Esophagus (tissue), 2 donors: ENCODE measurements around the gene KLHL14. TPM values are rescaled to one million over a fixed set of nuclear protein-coding genes. Genes with fewer than 3 reads are reported as not detected.
"Not testable (repeated sequence)": the region's sequence is repeated elsewhere in the genome, so short reads cannot be mapped to it uniquely, and the experiment has no call there.

ENCODE experiments used
- H3K27ac ChIP-seq, 2 donors: one replicate each; pipeline ENCODE4 v1.5.1; 2013; ENCODE audit warnings: low read depth in 2 of 2, mild to moderate bottlenecking in 2 of 2, inconsistent platforms in 1 of 2, low read length in 1 of 2, moderate library complexity in 1 of 2
- H3K27me3 ChIP-seq, 2 donors: one replicate each; pipeline ENCODE4 v1.6.1; 2013; ENCODE audit warnings: low read length in 2 of 2, control low read depth in 1 of 2, mild to moderate bottlenecking in 1 of 2; ENCODE audit not compliant: insufficient read depth in 2 of 2, control insufficient read depth in 1 of 2
- H3K36me3 ChIP-seq, 2 donors: one replicate each; pipeline ENCODE4 v1.6.1; 2013; ENCODE audit warnings: low read length in 1 of 2; ENCODE audit not compliant: control insufficient read depth in 2 of 2, insufficient read depth in 2 of 2
- H3K4me1 ChIP-seq, 2 donors: one replicate each; pipeline ENCODE4 v1.6.1; 2013; ENCODE audit warnings: low read length in 1 of 2; ENCODE audit not compliant: control insufficient read depth in 2 of 2, insufficient read depth in 2 of 2
- H3K4me3 ChIP-seq, 2 donors: one replicate each; pipeline ENCODE4 v1.5.1; 2013; ENCODE audit warnings: low read length in 2 of 2, mild to moderate bottlenecking in 2 of 2, low read depth in 1 of 2, moderate library complexity in 1 of 2
- H3K9me3 ChIP-seq, 2 donors: one replicate each; pipeline ENCODE4 v1.6.1; 2013; ENCODE audit warnings: mild to moderate bottlenecking in 2 of 2, low read depth in 1 of 2, low read length in 1 of 2, moderate library complexity in 1 of 2; ENCODE audit not compliant: control insufficient read depth in 2 of 2, insufficient read depth in 1 of 2
- WGBS, 2 donors: extraction: QIAGEN DNeasy Blood & Tissue Kit; methylation state at CpG; one replicate each; pipeline ENCODE4 v1.1.7; 2013; 5-methylcytosine and 5-hydroxymethylcytosine counted together
- polyA plus RNA-seq, 2 donors: library from polyadenylated mRNA; stranded (reverse); fragments of 200-250 nt; gene quantifications; one replicate each; pipeline ENCODE4 v1.2.3, GENCODE V29; 2013
- donor health status: healthy with polysubstance abuse.
- donor health status: Bipolar disorder and iron deficiency.

The KLHL14 gene
- polyA plus RNA-seq, 2 donors: 0.09 to 0.16 TPM

DNA sequence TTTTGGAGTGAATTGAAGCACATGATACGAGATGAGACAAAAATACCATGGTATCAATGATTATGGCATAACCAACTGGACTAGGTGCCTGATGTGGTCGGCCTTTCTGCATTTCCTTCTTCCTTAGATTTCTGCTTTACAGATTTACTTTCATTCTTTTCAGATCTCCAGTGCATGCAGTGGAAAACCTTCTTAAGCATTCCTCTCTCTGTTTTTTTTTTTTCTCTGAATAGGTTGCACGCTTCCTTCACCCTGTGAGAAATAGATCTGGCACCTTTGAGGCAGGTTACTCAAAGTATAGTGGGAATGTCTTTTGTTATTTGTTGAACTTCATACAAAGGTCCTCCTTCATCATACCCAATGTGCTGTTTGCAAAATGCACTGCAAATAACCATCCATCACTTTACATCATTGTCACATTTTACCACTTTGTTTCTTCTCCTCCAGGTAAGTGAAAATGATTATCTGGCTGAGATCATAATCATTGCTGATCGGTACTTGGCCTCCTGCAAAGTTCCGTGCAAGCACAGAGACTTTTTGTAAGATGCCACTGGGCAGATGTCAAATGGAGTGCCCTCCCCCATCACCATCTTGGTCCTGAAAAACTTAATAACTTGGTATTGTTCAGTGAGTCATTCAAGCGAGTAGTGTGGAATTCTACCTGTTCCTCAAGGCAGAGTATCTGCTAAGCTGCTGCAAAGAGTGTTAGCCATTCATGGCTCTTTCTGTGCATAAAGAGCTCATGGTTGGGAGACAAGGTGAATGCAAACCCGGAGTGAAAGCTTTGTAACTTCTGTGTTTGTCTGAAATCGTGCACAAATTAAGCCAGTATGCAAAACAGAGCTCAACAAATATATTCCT is 30.0 kb upstream of the KLHL14 start:
- Histone ChIP-seq H3K4me3 (no peak overlapping the region), H3K27ac (no peak overlapping the region), H3K36me3 (no peaks in the 10 kb centered on the region), H3K4me1 (no peaks in the 10 kb centered on the region), H3K9me3 (no peaks in the 10 kb centered on the region), H3K27me3 (no peaks in the 10 kb centered on the region)
- 68 to 69% methylated on average over 8 of the region's 8 CpGs for WGBS, 2 donors

DNA sequence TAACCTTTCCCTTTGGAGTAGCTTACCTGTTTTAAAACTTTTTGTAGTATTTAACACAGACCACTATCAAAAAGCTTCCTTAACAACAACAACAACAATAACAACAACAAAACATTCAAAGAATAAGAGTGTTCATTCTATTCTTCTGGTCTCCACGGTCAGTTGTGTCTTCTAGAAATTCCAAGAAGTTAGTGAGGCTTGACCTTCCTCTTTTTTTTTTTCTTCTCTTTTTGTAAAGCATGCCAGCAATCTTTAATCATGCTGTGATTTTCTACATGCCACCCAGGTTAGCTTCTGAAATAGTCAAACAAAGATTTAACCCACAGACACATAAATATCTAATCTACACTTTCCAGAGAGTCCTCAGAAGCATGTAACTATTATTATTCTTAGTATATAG is 28.4 kb upstream of the KLHL14 start:
- 18 to 32% methylated on average over 1 of the region's 1 CpG for WGBS, 2 donors
- Histone ChIP-seq H3K36me3 (no peaks in the 10 kb centered on the region), H3K4me1 (no peaks in the 10 kb centered on the region), H3K9me3 (no peaks in the 10 kb centered on the region), H3K27ac (no peak overlapping the region), H3K27me3 (no peaks in the 10 kb centered on the region), H3K4me3 (no peak overlapping the region)

DNA sequence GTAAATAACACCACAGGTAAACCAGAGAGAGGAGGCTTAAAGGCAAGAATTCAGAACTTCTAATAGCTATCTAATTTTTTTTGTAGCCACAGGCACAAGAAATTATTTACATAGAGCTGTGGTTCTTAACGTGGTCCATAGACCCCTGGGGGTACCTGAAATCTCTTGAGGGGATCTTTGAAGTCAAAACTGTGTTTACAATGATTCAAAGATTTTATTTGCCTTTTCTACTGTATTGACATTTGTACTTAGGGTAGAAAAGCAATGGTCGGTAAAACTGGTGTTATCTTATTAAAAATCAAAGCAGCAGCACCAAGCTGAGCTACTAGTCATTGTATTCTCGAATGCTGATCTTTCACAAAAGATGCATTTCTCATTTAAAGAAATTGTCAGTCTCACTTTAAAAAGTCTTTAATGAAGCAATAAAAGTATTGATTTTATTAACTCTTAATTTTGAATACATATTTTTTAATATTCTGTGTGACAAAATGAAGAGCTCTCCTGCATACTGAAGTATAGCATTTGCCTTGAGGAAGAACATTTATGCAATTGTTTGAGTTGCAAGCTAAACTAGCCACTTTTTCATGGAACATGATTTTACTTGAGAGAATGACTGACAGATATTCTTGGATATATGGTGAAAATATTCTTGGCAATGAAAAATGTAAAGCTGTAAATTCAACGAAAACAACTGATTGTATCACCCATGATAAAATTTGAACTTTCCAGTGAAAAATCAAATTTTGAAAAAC is 25.6 kb upstream of the KLHL14 start:
- 60 to 69% methylated on average over 4 of the region's 4 CpGs for WGBS, 2 donors
- no peaks in the 10 kb centered on the region for H3K36me3 ChIP-seq
- H3K9me3 ChIP-seq: no peaks in the 10 kb centered on the region
- H3K4me3 ChIP-seq: no peak overlapping the region
- H3K27ac ChIP-seq: no peak overlapping the region
- no peaks in the 10 kb centered on the region for H3K4me1 ChIP-seq
- H3K27me3 ChIP-seq: no peaks in the 10 kb centered on the region

DNA sequence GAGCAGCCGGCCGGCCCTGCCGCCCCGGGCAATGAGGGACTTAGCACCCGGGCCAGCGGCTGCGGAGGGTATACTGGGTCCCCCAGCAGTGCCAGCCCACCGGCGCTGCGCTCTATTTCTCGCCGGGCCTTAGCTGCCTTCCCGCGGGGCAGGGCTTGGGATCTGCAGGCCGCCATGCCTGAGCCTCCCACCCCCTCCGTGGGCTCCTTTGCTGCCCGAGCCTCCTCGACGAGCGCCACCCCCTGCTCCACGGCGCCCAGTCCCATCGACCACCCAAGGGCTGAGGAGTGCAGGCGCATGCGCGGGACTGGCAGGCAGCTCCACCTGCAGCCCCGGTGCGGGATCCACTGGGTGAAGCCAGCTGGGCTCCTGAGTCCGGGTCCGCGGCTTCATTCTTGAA is 21.8 kb upstream of the KLHL14 start:
- not testable (repeated sequence) for H3K27ac ChIP-seq, H3K4me1 ChIP-seq, H3K9me3 ChIP-seq, H3K4me3 ChIP-seq, H3K27me3 ChIP-seq, H3K36me3 ChIP-seq
- 95 to 96% methylated on average over 20 to 31 of the region's 31 CpGs for WGBS, 2 donors

DNA sequence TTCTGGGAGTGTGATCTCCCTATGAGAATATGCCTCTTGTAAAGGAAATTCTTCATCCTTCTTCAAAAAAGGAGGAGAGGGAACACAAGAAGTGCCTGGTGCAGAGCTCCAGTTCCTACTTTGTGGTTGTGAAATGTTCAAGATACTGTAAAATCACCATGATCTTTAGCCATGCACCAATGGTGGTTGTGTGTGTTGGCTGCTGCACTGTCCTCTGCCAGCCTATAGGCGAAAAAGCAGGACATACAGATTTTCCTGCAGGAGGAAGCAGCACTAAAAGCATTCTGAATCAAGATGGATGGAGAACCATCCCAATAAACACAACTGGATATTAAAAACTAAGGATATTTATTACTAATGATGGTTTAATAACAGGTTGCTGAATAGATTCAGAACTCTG is 6.2 kb upstream of the KLHL14 start:
- no peaks in the 10 kb centered on the region for H3K9me3 ChIP-seq
- 79 to 83% methylated on average over 1 of the region's 1 CpG for WGBS, 2 donors
- no peaks in the 10 kb centered on the region for H3K27me3 ChIP-seq
- no peaks in the 10 kb centered on the region for H3K4me1 ChIP-seq
- no peak overlapping the region for H3K27ac ChIP-seq
- H3K4me3 ChIP-seq: no peak overlapping the region
- no peaks in the 10 kb centered on the region for H3K36me3 ChIP-seq

DNA sequence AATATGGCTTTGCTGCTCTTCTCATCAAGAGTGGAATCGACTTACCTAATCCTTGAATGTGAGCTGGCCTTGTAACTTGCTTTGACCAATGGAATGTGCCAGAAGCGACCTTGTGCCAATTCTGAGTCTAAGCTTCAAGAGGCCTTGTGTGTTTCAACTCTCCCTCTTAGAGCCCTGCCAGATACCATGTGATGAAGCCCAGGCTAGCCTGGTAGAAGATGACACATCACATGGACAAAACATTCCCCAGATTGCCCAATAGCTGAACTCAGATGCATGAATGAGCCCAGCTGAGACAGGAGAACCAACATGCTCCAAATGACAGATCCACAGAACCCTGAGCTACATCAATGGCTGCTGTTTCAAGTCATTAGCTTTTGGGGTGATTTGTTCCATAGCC is 4.2 kb upstream of the KLHL14 start:
- no peaks in the 10 kb centered on the region for H3K9me3 ChIP-seq
- no peaks in the 10 kb centered on the region for H3K36me3 ChIP-seq
- no peak overlapping the region for H3K27ac ChIP-seq
- H3K4me1 ChIP-seq: no peaks in the 10 kb centered on the region
- H3K4me3 ChIP-seq: no peak overlapping the region
- peaks cover 0 to 6% of the 10 kb centered on the region in 2 donors for H3K27me3 ChIP-seq
- 71 to 74% methylated on average over 2 of the region's 2 CpGs for WGBS, 2 donors

DNA sequence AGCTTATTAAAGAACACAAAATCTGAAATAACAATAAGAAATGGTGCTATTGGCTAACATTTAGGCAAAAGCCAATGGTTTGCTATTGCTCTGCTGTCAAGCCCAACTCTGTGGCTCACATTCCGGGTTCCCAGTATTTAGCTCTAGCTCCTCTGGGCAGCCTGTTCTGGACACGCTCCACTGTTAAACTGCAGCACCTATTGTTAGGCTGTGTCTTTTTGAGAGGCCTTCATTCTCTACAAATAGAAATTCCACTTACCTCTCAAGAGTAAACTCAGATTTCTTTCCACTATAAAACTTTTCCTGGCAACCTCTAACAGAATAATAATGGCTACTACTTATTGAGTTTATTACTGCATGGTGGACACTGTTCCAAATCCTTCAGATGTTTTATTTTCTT is 3.7 kb upstream of the KLHL14 start:
- Histone ChIP-seq H3K4me3 (no peak overlapping the region), H3K9me3 (no peaks in the 10 kb centered on the region), H3K27me3 (peaks cover 0 to 11% of the 10 kb centered on the region in 2 donors), H3K4me1 (peaks cover 0 to 3% of the 10 kb centered on the region in 2 donors), H3K36me3 (no peaks in the 10 kb centered on the region), H3K27ac (no peak overlapping the region)
- WGBS, 2 donors: 49 to 63% methylated on average over 2 of the region's 2 CpGs

DNA sequence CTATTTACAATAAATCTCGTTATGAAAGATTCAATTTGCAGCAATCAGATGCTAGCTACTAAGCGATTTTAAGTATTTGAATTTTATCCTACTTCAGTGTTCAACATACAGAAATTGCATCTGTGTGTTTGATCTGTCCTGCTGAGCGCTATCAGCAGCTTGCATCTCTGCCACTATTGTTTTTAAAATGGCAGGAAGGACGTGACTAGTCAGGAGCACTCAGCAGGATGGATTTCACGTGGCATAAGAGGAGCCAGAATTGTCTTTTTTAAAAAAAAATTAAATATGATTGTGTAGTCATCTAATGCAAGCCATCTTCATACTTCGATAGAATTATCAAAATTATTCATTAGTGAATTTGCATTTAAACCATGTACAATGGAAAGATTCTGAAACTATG is 2.8 kb upstream of the KLHL14 start:
- Histone ChIP-seq H3K4me3 (no peak overlapping the region), H3K9me3 (no peaks in the 10 kb centered on the region), H3K27ac (no peak overlapping the region), H3K27me3 (peaks cover 0 to 11% of the 10 kb centered on the region in 2 donors), H3K36me3 (no peaks in the 10 kb centered on the region), H3K4me1 (peaks cover 3% of the 10 kb centered on the region in 2 donors)
- WGBS, 2 donors: 78 to 79% methylated on average over 6 of the region's 6 CpGs

DNA sequence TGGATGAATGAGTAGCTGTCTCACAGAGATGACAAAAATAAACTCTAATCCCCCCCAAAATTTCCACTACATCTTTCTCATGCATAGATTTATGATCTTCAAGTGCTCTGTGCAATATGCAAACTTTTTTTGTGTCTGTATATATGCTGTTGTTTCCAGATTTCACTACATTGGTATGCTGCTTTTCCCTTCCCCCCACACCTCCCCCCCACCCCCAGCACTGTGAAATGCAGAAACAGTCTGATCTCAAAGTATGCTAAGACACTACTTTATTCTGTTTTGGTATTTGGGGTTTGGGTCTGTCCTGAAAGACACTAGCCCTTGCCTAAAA is 524 bp upstream of the KLHL14 start:
- H3K27me3 ChIP-seq: peaks cover 0 to 22% of the 10 kb centered on the region in 2 donors
- no peaks in the 10 kb centered on the region for H3K36me3 ChIP-seq
- peaks cover 10 to 13% of the 10 kb centered on the region in 2 donors for H3K4me1 ChIP-seq
- H3K27ac ChIP-seq: no peak overlapping the region
- H3K9me3 ChIP-seq: peaks cover 0 to 3% of the 10 kb centered on the region in 2 donors
- no peak overlapping the region for H3K4me3 ChIP-seq
